GM21576 (cell line): ENCODE results near the gene ASTL.
"Not testable (repeated sequence)": the region's sequence is repeated elsewhere in the genome, so short reads cannot be mapped to it uniquely, and the experiment has no call there.

Experiments
- ATAC-seq: cut with Tn5 transposase; IDR thresholded peaks from one replicate; pipeline ENCODE4 v1.9.1; 2021; ENCODE audit warnings: mild to moderate bottlenecking, moderate library complexity; ENCODE audit not compliant: unreplicated experiment

ASTL gene

GRCh38 chr2:96138179-96139145 lies at the start of gene ASTL:
TSS of gene ASTL (minus strand) at chr2:96138502. CDS start at chr2:96138436, 66 bp downstream.
- no peak for ATAC-seq

DNA sequence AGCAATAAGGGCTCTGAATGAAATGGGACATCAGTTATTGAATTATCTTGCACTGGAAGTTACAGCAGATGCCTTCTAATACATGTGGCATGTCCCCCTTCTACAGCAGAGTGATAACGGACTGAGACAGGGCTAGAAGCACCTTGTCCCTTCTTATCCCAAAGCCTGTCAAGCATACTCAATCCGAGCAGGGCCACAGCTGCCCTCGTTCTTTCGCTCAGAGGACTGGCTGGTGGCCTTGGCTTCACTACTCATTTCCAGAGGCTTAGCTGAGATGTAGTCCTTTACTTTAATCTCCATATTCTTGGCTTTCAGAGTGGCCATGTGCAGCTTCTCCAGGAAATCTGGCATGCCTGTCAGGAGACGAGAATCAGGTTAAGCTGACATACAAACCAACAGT lies 48.3 kb upstream of the ASTL start:
- ATAC-seq: no peak

GRCh38 chr2:96185516-96185915 lies 47.2 kb upstream of the ASTL start:
- ATAC-seq: no peak

DNA sequence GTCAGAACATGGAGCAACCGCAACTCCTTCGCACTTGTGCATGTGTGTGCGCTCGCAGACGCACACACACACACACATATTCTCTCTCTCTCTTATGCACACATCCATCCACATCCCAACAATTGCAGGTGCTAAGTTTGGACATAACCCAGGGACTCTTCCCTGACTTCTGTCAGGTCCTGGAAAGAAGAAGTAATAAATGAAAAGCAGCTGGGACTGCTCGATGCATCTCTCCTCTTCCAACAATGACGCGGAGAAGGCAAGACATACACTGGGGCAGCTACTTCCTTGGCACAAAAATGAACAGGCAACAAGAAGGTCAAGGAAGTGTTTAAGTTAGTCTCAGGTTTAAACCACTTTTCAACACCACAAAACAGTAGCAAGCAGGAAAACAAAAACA lies 46.7 kb upstream of the ASTL start:
- ATAC-seq: no peak

DNA sequence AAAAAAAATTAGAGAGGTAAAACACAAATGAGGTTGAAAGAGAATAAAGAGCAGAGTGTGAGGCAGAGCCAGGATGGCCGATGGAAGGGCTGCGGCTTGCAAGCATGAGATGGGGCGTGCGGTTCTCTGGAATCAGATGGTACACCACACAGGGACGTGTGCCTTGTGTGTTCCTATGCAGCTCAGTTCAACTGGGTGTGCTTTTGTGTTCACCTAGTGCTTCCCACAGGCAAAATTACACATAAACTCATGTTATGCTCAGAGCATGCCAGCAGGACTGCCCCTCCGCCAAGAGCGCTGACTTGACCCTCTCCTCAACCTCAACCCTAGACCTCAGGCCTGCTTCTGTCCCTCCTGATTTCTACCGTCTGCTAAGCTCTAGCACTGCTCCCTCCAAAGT lies 45.9 kb upstream of the ASTL start:
- ATAC-seq: no peak

DNA sequence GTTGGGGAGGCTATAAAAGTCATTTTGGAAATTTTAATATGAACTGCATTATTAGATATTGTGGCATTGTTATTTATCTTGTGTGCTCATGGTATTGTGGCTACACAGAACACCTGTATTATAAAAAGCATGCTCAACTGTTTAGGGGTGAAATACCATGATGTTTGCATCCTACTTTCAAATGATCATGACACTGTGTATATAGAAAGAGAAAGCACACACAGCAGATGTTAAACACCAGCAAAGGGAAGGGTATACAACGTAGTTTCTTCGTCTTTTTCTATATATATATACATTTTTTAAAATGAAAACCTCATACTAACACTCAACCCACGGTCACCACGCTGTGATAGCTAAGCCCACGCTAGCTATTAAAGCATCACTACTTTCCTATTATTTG lies 43.2 kb upstream of the ASTL start:
- ATAC-seq: no peak

DNA sequence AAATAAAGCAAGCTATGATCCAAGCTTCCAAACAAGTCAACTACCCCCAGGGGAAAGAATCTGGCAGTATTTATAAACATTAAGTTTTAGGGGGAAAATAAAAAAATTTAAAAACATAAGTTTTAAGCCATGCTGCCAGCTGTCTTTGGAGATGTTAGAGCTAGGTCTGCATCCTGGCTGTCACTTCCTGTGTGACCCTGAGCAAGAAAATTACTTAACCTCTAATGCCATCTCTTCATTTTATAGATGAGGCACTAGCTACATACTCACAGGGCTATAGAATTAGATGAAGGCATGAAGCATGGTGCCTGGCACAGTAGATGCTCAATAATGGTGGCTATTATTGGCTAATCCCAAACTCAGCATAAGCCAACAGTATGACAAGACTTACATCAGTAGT lies 42.2 kb upstream of the ASTL start:
- ATAC-seq: no peak

- ATAC-seq: no peak
These were observed 41.7 kb upstream of the ASTL start for GRCh38 chr2:96180002-96180401.

- no peak for ATAC-seq
These were observed 38.4 kb upstream of the ASTL start for GRCh38 chr2:96176661-96177060.

DNA sequence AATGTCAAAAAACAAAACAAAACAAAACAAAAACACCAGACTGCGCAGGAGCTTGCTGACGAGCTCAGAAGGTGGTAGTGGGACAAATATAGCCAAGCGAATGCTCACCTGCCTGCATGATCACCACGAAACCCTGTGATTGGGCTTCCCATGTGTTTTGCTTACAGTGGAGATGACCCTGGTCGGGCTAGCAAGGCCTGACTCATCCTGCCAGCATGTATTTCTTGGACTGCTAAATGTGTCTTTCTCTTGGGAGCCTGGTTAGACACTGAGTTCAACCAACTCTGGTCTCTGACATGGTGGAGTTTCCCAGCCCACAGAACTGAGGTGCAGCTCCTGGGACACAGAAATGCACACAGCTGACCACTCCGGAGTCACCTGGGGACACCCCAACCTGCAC lies 37.6 kb upstream of the ASTL start:
- ATAC-seq: no peak

- ATAC-seq: peak; percentile 89
These were observed 36.2 kb upstream of the ASTL start for GRCh38 chr2:96174251-96175144.

- no peak for ATAC-seq
These were observed 33.5 kb upstream of the ASTL start for GRCh38 chr2:96171831-96172230.

- no peak for ATAC-seq
These were observed 32.3 kb upstream of the ASTL start for GRCh38 chr2:96170626-96171025.

- no peak for ATAC-seq
These were observed 31.7 kb upstream of the ASTL start for GRCh38 chr2:96169868-96170507.

DNA sequence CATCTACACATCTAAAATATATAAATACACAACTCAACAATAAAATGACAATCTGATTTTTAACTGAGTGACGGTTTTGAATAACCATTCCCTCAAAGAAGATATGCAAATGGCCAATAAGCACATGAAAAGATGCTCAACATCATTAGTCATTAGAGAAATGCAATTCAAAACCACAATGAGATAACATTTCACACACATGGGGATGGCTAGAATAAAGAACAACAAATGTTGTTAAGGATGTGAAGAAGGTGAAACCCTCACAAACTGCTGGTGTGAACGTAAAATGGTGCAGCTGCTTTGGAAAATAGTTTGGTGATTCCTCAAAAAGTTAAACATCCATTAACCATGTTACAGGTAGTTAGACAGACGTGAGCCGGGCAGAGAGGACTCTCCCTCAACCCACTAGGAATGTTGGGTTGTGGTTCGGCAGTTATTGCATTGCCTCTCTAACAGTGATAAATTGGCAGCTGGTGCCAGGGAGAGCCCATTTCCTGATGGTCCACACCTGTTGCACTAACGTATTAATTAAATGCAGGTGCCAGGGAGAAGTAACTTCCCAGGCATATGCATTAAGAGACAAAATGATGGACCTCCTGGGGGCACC lies 29.2 kb upstream of the ASTL start:
- ATAC-seq: no peak

GRCh38 chr2:96164459-96165184 lies 26.3 kb upstream of the ASTL start:
- ATAC-seq: peak; percentile 66

DNA sequence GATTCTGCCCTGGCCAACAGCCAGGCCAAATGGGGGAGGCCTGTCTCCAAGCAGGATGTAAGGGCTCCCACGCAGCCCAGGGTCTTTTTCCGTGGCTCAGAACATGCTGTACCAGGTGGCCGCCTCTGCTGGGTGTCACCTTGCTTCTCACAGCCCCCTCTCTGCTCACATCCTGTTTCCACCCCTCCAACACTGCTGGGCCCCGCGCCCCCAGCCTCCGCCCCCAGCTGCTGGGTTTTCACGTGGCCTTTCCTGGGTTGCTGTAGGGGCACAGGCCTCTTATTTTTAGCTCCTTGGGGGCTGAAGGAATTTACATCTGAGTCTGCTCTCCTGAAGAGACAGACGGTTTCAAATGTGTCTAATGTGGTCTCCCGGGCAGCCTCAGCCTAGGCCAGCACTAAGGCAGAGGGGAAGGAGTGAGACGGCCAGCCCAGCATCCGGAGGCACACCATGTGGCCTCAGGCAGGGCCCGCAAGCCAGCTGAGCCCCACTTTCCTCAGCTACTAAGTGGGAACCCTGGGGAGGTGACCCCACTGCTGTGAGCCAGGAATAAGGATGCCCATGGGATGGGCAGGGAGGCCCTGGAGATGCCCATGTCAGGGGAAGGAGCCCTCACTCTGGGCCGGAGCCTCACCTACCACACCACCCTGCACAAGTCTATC lies 25.6 kb upstream of the ASTL start:
- peak; percentile 55 for ATAC-seq

- ATAC-seq: no peak
These were observed 25.1 kb upstream of the ASTL start for GRCh38 chr2:96163415-96163767.

DNA sequence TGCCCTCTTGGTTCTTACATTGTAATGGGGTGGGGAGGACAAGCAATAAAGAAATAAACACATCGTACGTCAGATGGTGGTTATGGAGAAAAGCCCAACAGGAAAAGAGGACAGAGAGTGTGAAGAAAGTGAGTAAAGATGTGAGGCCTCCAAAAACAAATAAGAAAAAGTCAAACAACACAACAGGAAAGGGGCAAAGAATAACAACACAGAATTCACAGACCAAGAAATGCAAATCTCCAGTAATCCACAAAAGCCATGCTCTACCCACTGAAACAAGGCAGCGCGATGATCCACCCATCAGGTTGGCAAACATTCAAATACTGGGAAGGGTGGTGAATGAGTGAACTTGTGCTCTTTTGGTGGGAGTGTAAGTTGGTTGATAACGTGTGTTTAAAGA lies 23.6 kb upstream of the ASTL start:
- no peak for ATAC-seq

GRCh38 chr2:96160366-96160765 lies 22.1 kb upstream of the ASTL start:
- ATAC-seq: not testable (repeated sequence)
